NCI-H774 (cell line): ENCODE results near the gene BDNF.

Experiments used
- DNase-seq: peaks from one replicate; lab custom pipeline; 2025; lab: John Stamatoyannopoulos, UW

BDNF gene

GRCh38 chr11:27705873-27706820 is 5.9 kb upstream of the BDNF start:
- no peak for DNase-seq

DNA sequence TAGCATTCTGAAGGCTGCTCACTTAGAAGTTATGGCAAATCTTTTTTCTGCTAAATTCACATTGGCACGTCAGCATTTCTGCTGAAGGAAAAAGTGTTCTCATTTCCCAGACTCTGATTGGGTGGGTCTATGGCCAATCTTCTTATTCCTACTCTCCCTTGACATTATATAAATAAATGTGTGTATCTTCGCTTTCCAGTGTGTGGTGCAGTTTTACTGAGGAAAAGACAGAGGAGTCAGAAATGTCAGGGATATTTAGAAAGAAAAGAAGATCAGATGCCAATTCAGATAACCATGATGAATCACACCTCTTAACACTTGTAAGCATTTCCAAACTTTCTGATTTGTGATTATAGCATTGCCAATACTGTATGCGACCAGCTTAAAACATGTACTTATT is 3.2 kb upstream of the BDNF start:
- no peak for DNase-seq

- DNase-seq, result no peak
Measured at GRCh38 chr11:27702811-27703210, 2.6 kb upstream of the BDNF start.

- peak; percentile 46 for DNase-seq
Measured at GRCh38 chr11:27701355-27702105, 1.3 kb upstream of the BDNF start.

DNA sequence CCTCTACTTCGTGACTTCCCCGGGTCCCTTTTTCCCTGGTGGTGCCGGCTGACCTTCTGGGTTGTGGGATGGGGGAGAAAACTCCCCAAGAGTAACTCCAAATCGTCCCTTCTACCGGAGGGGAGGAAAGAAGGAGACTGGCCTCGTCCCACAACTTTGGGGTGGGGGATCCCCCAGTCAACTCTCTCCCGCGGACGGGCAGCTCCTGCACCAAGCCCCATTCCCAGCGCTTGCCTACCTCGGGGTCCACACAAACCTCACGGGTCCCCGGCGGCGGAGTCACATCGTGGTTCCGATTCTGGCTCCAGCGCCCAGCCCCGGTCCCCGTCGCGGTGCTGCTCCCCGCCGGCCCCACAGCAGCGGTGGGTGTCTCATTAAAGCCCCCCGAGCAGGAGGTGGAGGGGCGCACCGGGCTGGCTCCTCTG is 317 bp downstream of the BDNF start:
- DNase-seq, result no peak

DNA sequence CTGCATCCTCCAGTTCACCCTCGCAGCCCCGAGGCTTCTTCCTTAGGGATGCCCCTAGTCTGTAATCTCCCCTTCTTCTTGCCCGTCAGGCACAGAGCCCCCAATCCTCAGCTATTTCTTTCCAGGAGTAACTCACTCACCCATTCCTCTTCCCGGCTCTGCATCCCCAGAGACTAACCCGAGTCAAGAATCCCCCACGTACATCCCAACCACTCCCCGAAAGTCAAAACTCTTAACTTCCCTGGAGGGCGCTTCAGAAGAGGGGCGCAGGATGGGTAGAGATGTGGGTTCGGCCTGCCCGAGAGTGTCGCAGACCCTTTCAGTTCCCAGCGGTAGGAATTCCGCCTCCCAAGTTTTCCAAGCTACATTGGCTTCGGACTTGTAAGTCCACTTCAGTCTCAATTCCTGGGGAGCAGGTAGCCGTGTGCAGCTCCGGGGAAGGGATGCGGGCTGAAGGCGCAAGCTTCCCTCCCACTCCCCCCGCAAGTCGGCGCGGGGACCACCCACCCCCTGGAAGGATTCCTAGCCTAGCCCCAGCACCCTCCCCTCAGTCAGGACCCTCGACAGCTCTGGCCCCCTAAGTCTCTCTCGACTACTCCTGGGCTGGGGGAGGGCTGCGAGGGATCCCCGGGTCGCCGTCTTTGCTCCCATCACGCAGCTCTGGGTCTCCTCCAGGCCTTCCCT is 871 bp downstream of the BDNF start:
- no peak for DNase-seq

DNA sequence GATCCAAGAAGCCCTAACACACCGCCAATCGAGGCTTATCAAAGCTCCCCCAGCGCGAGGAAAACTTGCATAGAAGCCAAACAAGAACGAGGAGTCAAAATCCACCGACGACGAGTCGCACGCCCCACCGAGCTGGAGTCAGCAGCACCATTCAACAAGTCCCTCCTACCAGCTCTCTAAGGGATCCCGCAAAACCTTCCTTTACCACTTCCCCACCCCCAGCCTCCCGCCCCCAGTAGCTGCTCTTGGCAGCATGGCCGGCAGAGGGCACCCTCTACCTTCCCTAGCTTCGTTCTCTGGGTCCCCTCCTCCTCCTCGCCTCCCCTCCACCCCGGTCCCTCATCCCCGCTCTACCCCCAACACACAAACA is 1.4 kb downstream of the BDNF start:
- DNase-seq, result peak; percentile 77

- no peak for DNase-seq
Measured at GRCh38 chr11:27697679-27698275, 2.5 kb downstream of the BDNF start.

- no peak for DNase-seq
Measured at GRCh38 chr11:27696961-27697360, 3.3 kb downstream of the BDNF start.

- DNase-seq, result no peak
Measured at GRCh38 chr11:27696115-27696514, 4.1 kb downstream of the BDNF start.

- no peak for DNase-seq
Measured at GRCh38 chr11:27694992-27695391, 5.3 kb downstream of the BDNF start.

GRCh38 chr11:27693398-27693797 is 6.9 kb downstream of the BDNF start:
- no peak for DNase-seq

DNA sequence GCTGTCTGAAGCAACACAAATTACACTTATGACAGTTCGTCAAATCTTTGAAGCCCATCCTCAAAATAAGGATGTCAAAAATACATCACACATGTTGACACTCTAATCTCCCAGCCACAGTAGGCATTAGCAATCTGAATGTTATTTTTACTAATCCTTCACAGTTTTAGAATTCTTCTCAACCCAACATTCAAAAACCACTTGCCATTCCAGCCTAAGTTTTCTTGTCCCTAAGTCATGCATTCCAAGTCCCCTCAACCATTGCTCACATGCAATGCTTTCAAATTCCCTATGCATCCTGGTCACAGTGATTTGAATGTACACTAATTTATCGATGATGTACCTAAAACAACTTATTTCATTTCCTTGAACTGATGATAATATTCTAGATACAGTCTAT is 7.5 kb downstream of the BDNF start:
- DNase-seq, result no peak

- DNase-seq, result no peak
Measured at GRCh38 chr11:27688076-27688475, 12.2 kb downstream of the BDNF start.

- DNase-seq, result no peak
Measured at GRCh38 chr11:27681664-27682063, 18.6 kb downstream of the BDNF start.

DNA sequence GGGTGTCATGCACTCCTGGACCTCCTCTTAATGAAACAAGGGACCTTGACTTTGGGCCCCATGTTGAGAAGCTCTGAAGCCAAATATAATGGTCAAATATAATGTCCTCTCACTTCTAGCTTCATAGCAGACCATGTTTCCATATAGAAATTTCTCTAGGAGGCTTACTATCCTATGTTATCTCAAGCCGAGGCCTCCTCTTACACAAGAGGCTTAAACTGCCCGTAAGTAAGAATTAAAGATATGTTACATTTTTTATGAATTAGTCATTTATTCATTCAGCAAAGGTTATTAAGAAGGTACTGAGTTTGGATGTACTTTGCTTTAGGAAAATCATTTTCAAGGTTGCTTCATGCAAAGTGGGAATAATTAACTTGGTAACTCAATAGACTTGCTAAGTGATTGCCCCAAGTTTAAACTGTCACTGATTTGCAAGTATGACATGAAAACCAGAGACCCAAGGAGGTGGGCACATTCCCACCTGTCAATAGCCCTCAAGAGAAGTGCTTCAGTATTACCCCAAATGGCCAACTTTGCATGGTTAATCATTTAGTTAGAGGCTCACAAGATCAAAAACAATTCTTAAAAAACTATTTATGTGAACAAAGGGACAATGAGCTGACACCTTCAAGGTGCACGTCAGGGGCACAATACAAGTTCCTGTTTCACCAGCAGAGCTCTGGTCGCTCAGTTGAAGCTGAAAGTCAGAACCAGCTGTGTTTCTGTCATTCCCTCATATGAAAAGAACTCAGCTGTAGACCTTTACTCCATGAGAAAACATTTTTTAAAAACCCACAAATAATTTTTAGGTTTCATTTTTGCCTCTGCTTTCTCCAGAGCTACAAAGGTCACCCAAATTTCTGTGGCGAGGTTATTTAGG is 20.9 kb downstream of the BDNF start:
- DNase-seq, result no peak

DNA sequence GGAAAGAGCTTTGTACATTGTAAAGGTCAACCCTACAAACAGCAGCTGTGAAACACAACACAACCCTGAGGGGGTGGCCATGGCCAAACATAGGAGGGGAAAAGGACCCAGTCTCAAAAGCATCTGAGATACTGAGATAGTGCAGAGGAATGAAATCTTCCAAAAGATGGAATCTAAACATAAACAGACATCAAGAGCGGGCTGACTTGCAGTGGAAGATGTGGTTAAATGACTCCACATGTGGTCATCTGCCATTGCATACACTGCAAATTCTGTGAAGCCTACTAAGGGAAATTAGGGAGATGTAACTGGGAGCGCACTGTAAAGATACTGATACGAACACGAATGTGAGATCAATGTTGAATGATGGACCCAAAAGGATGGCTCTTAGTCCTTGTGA is 22.0 kb downstream of the BDNF start:
- DNase-seq, result no peak

GRCh38 chr11:27677108-27677507 is 23.1 kb downstream of the BDNF start:
- no peak for DNase-seq

- no peak for DNase-seq
Measured at GRCh38 chr11:27673979-27674663, 26.1 kb downstream of the BDNF start.

GRCh38 chr11:27672836-27673464 is 27.3 kb downstream of the BDNF start:
- DNase-seq, result no peak
